Measurements from ENCODE around the gene PRPF4.
A peak's percentile ranks its signal among the peaks of the same experiment; 100 is the strongest.
"Not testable (repeated sequence)": the region's sequence is repeated elsewhere in the genome, so short reads cannot be mapped to it uniquely, and the experiment has no call there.

PRPF4 gene

GRCh38 chr9:113293285-113293878 lies 17.9 kb downstream of the PRPF4 start:
- Histone ChIP-seq H3K4me3 (replicated peaks; ENCODE audit: insufficient read depth, low read length) (no peak overlapping the region), H3K27ac (replicated peaks) (no peak overlapping the region), H3K27me3 (ENCODE audit: insufficient read depth, poor library complexity, severe bottlenecking) (no peaks in the 10 kb centered on the region)
- TF ChIP-seq SPI1 (IDR thresholded peaks at IDR 0.05; ENCODE audit: borderline replicate concordance, low read depth) (no peak), REST (IDR thresholded peaks at IDR 0.05; ENCODE audit: insufficient replicate concordance, low read depth) (no peak), CTCF (IDR thresholded peaks at IDR 0.05; ENCODE audit: insufficient read depth, low read length) (no peak), GABPA (IDR thresholded peaks at IDR 0.05; ENCODE audit: low read depth) (no peak), POLR2AphosphoS5 (IDR thresholded peaks at IDR 0.05; ENCODE audit: low read depth) (0 out of 2 replicates have a peak, but pooled peaks have one; percentile 41)
- no peak for DNase-seq (ENCODE audit: low read depth in 1 of 2, low spot score in 1 of 2)

- not testable (repeated sequence) for DNase-seq (ENCODE audit: low read depth in 1 of 2, low spot score in 1 of 2); H3K4me3 ChIP-seq (replicated peaks; ENCODE audit: insufficient read depth, low read length); H3K27ac ChIP-seq (replicated peaks); H3K27me3 ChIP-seq (ENCODE audit: insufficient read depth, poor library complexity, severe bottlenecking)
Observed at GRCh38 chr9:113296247-113296646, 20.8 kb downstream of the PRPF4 start.

- H3K4me3 ChIP-seq (replicated peaks; ENCODE audit: insufficient read depth, low read length): no peak overlapping the region
- TF ChIP-seq SPI1 (IDR thresholded peaks at IDR 0.05; ENCODE audit: borderline replicate concordance, low read depth): no peak
- TF ChIP-seq GABPA (IDR thresholded peaks at IDR 0.05; ENCODE audit: low read depth): no peak
- no peak for TF ChIP-seq CTCF (IDR thresholded peaks at IDR 0.05; ENCODE audit: insufficient read depth, low read length)
- TF ChIP-seq POLR2AphosphoS5 (IDR thresholded peaks at IDR 0.05; ENCODE audit: low read depth): no peak
- TF ChIP-seq REST (IDR thresholded peaks at IDR 0.05; ENCODE audit: insufficient replicate concordance, low read depth): no peak
- no peak for DNase-seq (ENCODE audit: low read depth in 1 of 2, low spot score in 1 of 2)
- no peaks in the 10 kb centered on the region for H3K27me3 ChIP-seq (ENCODE audit: insufficient read depth, poor library complexity, severe bottlenecking)
- H3K27ac ChIP-seq (replicated peaks): no peak overlapping the region
Observed at GRCh38 chr9:113296796-113297558, 21.5 kb downstream of the PRPF4 start.

- no peak for DNase-seq (ENCODE audit: low read depth in 1 of 2, low spot score in 1 of 2)
- H3K4me3 ChIP-seq (replicated peaks; ENCODE audit: insufficient read depth, low read length): no peak overlapping the region
- no peak overlapping the region for H3K27ac ChIP-seq (replicated peaks)
- no peaks in the 10 kb centered on the region for H3K27me3 ChIP-seq (ENCODE audit: insufficient read depth, poor library complexity, severe bottlenecking)
- no peak for TF ChIP-seq CTCF (IDR thresholded peaks at IDR 0.05; ENCODE audit: insufficient read depth, low read length)
- no peak for TF ChIP-seq REST (IDR thresholded peaks at IDR 0.05; ENCODE audit: insufficient replicate concordance, low read depth)
- no peak for TF ChIP-seq GABPA (IDR thresholded peaks at IDR 0.05; ENCODE audit: low read depth)
- TF ChIP-seq POLR2AphosphoS5 (IDR thresholded peaks at IDR 0.05; ENCODE audit: low read depth): no peak
- no peak for TF ChIP-seq SPI1 (IDR thresholded peaks at IDR 0.05; ENCODE audit: borderline replicate concordance, low read depth)
Observed at GRCh38 chr9:113298311-113298710, 22.9 kb downstream of the PRPF4 start.

All from HL-60 (cell line).